ENCODE data around the gene HIGD1C.

HIGD1C gene

GRCh38 chr12:50924439-50925341, 27.7 kb upstream of the HIGD1C start (continued):
- TF ChIP-seq, protein P1, sequence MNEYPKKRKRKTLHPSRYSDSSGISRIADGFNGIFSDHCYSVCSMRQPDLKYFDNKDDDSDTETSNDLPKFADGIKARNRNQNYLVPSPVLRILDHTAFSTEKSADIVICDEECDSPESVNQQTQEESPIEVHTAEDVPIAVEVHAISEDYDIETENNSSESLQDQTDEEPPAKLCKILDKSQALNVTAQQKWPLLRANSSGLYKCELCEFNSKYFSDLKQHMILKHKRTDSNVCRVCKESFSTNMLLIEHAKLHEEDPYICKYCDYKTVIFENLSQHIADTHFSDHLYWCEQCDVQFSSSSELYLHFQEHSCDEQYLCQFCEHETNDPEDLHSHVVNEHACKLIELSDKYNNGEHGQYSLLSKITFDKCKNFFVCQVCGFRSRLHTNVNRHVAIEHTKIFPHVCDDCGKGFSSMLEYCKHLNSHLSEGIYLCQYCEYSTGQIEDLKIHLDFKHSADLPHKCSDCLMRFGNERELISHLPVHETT (tag by site-specific recombination; IDR thresholded peaks at IDR 0.05), result no peak
- TF ChIP-seq ZNF37A (tag by site-specific recombination; IDR thresholded peaks at IDR 0.05), result no peak
- no peak for TF ChIP-seq ZNF664 (tag by site-specific recombination; IDR thresholded peaks at IDR 0.05)
- TF ChIP-seq ZNF501 (tag by site-specific recombination; IDR thresholded peaks at IDR 0.05), result 0 out of 2 replicates have a peak, but pooled peaks have one; percentile 20

GRCh38 chr12:50925342-50925651, 27.0 kb upstream of the HIGD1C start:
- Histone ChIP-seq H3K27ac (ENCODE audit: extremely low read depth, low read depth, low read length) (peak overlapping the region; percentile 84), H3K36me3 (ENCODE audit: control insufficient read depth in 2 of 2, insufficient read depth in 1 of 2, low read length in 2 of 2) (peaks cover 0 to 4% of the 10 kb centered on the region in 2 experiments; a peak in 2 of 3 replicates), H3K9me3 (ENCODE audit: control insufficient read depth, insufficient read depth, low read depth, low read length) (no peaks in the 10 kb centered on the region), H3K4me3 (ENCODE audit: low read depth, low read length) (peak overlapping the region; percentile 30), H3K4me1 (ENCODE audit: control insufficient read depth, insufficient read depth, low read length) (peaks cover 4% of the 10 kb centered on the region)
- no peak for TF ChIP-seq ZNF202 (tag by site-specific recombination; IDR thresholded peaks at IDR 0.05; ENCODE audit: borderline replicate concordance)
- TF ChIP-seq, protein P2, sequence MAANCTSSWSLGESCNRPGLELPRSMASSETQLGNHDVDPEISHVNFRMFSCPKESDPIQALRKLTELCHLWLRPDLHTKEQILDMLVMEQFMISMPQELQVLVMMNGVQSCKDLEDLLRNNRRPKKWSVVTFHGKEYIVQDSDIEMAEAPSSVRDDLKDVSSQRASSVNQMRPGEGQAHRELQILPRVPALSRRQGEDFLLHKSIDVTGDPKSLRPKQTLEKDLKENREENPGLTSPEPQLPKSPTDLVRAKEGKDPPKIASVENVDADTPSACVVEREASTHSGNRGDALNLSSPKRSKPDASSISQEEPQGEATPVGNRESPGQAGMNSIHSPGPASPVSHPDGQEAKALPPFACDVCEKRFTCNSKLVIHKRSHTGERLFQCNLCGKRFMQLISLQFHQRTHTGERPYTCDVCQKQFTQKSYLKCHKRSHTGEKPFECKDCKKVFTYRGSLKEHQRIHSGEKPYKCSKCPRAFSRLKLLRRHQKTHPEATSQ (tag by site-specific recombination; IDR thresholded peaks at IDR 0.05), result no peak
- TF ChIP-seq ELK4 (IDR thresholded peaks at IDR 0.05; ENCODE audit: borderline replicate concordance, low read depth, low read length), result no peak
- TF ChIP-seq ZNF555 (tag by site-specific recombination; conservative IDR thresholded peaks at IDR 0.05), result no peak
- TF ChIP-seq, protein P3, sequence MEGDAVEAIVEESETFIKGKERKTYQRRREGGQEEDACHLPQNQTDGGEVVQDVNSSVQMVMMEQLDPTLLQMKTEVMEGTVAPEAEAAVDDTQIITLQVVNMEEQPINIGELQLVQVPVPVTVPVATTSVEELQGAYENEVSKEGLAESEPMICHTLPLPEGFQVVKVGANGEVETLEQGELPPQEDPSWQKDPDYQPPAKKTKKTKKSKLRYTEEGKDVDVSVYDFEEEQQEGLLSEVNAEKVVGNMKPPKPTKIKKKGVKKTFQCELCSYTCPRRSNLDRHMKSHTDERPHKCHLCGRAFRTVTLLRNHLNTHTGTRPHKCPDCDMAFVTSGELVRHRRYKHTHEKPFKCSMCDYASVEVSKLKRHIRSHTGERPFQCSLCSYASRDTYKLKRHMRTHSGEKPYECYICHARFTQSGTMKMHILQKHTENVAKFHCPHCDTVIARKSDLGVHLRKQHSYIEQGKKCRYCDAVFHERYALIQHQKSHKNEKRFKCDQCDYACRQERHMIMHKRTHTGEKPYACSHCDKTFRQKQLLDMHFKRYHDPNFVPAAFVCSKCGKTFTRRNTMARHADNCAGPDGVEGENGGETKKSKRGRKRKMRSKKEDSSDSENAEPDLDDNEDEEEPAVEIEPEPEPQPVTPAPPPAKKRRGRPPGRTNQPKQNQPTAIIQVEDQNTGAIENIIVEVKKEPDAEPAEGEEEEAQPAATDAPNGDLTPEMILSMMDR (tag by site-specific recombination; IDR thresholded peaks at IDR 0.05), result peak; percentile 5; the same call in 1 of the 2 replicates
- no peak for TF ChIP-seq ZNF707 (tag by site-specific recombination; IDR thresholded peaks at IDR 0.05)
- TF ChIP-seq FEZF1 (tag by site-specific recombination; IDR thresholded peaks at IDR 0.05), result no peak
- TF ChIP-seq, protein P4, sequence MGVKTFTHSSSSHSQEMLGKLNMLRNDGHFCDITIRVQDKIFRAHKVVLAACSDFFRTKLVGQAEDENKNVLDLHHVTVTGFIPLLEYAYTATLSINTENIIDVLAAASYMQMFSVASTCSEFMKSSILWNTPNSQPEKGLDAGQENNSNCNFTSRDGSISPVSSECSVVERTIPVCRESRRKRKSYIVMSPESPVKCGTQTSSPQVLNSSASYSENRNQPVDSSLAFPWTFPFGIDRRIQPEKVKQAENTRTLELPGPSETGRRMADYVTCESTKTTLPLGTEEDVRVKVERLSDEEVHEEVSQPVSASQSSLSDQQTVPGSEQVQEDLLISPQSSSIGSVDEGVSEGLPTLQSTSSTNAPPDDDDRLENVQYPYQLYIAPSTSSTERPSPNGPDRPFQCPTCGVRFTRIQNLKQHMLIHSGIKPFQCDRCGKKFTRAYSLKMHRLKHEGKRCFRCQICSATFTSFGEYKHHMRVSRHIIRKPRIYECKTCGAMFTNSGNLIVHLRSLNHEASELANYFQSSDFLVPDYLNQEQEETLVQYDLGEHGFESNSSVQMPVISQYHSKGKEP (tag by site-specific recombination; IDR thresholded peaks at IDR 0.05), result no peak
- TF ChIP-seq ZNF121 (tag by site-specific recombination; IDR thresholded peaks at IDR 0.05), result no peak
- no peak for TF ChIP-seq ZNF777 (tag by site-specific recombination; IDR thresholded peaks at IDR 0.05; ENCODE audit: borderline replicate concordance)
- 0 out of 2 replicates have a peak, but pooled peaks have one; percentile 20 for TF ChIP-seq ZIC2 (tag by site-specific recombination; IDR thresholded peaks at IDR 0.05)
- TF ChIP-seq ZNF571 (tag by site-specific recombination; IDR thresholded peaks at IDR 0.05), result no peak
- no peak for TF ChIP-seq PATZ1 (tag by site-specific recombination; IDR thresholded peaks at IDR 0.05)
- no peak for TF ChIP-seq ZNF791 (tag by site-specific recombination; IDR thresholded peaks at IDR 0.05)
- TF ChIP-seq ZXDB (tag by site-specific recombination; IDR thresholded peaks at IDR 0.05), result no peak
- TF ChIP-seq ZNF266 (tag by site-specific recombination; IDR thresholded peaks at IDR 0.05; ENCODE audit: low read depth), result no peak
- peak; percentile 10 for TF ChIP-seq ZNF600 (tag by site-specific recombination; IDR thresholded peaks at IDR 0.05)
- ChIA-PET POLR2A (interaction anchor here (0.6 to 1.6 kb wide), 3 partner anchors 11 to 160 kb away, joined by 3 to 5 read pairs (median 3); partner anchors contain the start of gene SLC11A2), CTCF (interaction anchor here (0.8 kb wide), 1 partner anchor 61 kb away, joined by 3 read pairs; no protein-coding TSS in a partner anchor)
